SK-N-SH (cell line): ENCODE measurements around the gene NAPB. TPM values are rescaled to one million over a fixed set of nuclear protein-coding genes. Genes with fewer than 3 reads are reported as not detected.

Source experiments
- CTCF ChIA-PET: fragments of 300-600, 350-600 bp; formaldehyde crosslinking; extraction: SDS; loops from one replicate; lab custom pipeline; 2021; lab: Yijun Ruan, JAX
- POLR2A ChIA-PET: fragments of 350-600 bp; sonication (Branson Sonifier 250); formaldehyde crosslinking; extraction: SDS; loops from one replicate; lab custom pipeline; 2020; ENCODE audit warnings: antibody characterized with exemption, inconsistent platforms; lab: Yijun Ruan, JAX
- DNase-seq: peaks from one replicate; pipeline ENCODE4 v3.0.0; 2012
- H2AFZ ChIP-seq: fragments of 200-600 bp; sonication (generic); 2 replicates; pipeline ENCODE4 v1.8.1; 2016; ENCODE audit warnings: antibody characterized with exemption, mild to moderate bottlenecking, low read depth
- H3F3A ChIP-seq: fragments of 200-600 bp; sonication (generic); replicated peaks from 2 replicates; pipeline ENCODE3; 2016; ENCODE audit warnings: antibody characterized with exemption, mild to moderate bottlenecking; ENCODE audit not compliant: insufficient read depth
- H3K27ac ChIP-seq, 2 experiments: fragments of 200-500 bp in 1 of 2; fragments of 200-600 bp in 1 of 2; sonication (Bioruptor generic) in 1 of 2; sonication (generic), shearing (Covaris generic) in 1 of 2; 2 replicates each; pipeline versions ENCODE4 v1.5.1 to v1.6.1; 2014 to 2016; ENCODE audit warnings: low read depth in 2 of 2, inconsistent platforms in 1 of 2, low read length in 1 of 2, mild to moderate bottlenecking in 1 of 2, mixed read lengths in 1 of 2
- H3K27me3 ChIP-seq: fragments of 200-600 bp; sonication (generic), shearing (Covaris generic); 2 replicates; pipeline ENCODE4 v1.6.1; 2016; ENCODE audit warnings: mixed run types; ENCODE audit not compliant: insufficient read depth
- H3K36me3 ChIP-seq, 2 experiments: fragments of 200-500 bp in 1 of 2; fragments of 200-600 bp in 1 of 2; sonication (Bioruptor generic) in 1 of 2; sonication (generic) in 1 of 2; replicated peaks in 1 of 2; 2 replicates each; pipeline versions ENCODE3 to v1.5.1; 2014 to 2016; ENCODE audit warnings: low read length in 1 of 2, mild to moderate bottlenecking in 1 of 2; ENCODE audit not compliant: insufficient read depth in 2 of 2, control insufficient read depth in 1 of 2
- H3K4me1 ChIP-seq, 2 experiments: fragments of 200-500 bp in 1 of 2; fragments of 200-600 bp in 1 of 2; sonication (Bioruptor generic) in 1 of 2; sonication (generic), shearing (Covaris generic) in 1 of 2; 2 replicates each; pipeline versions ENCODE4 v1.5.1 to v1.6.1; 2014 to 2016; ENCODE audit warnings: low read depth in 1 of 2, low read length in 1 of 2, mixed run types in 1 of 2; ENCODE audit not compliant: insufficient read depth in 2 of 2, control insufficient read depth in 1 of 2
- H3K4me2 ChIP-seq: fragments of 200-600 bp; sonication (generic), shearing (Covaris generic); 2 replicates; pipeline ENCODE4 v1.6.1; 2017; ENCODE audit warnings: mixed run types
- H3K4me3 ChIP-seq, 2 experiments: fragments of 200-500 bp in 1 of 2; fragments of 200-600 bp in 1 of 2; sonication (Bioruptor generic) in 1 of 2; sonication (generic), shearing (Covaris generic) in 1 of 2; 2 replicates each; pipeline versions ENCODE4 v1.5.1 to v1.8.1; 2014 to 2016; ENCODE audit warnings: low read depth in 2 of 2, inconsistent platforms in 1 of 2, low read length in 1 of 2, mild to moderate bottlenecking in 1 of 2, mixed read lengths in 1 of 2, moderate library complexity in 1 of 2
- H3K79me2 ChIP-seq: fragments of 200-600 bp; sonication (generic); 2 replicates; pipeline ENCODE4 v1.8.1; 2017; ENCODE audit warnings: mild to moderate bottlenecking; ENCODE audit not compliant: insufficient read depth
- H3K9ac ChIP-seq: fragments of 200-600 bp; sonication (generic); 2 replicates; pipeline ENCODE4 v1.6.1; 2017; ENCODE audit warnings: mixed run types
- H3K9me2 ChIP-seq: fragments of 200-600 bp; sonication (generic); 2 replicates; pipeline ENCODE4 v1.6.1; 2017; ENCODE audit warnings: mixed run types
- H3K9me3 ChIP-seq: fragments of 200-600 bp; sonication (generic); 2 replicates; pipeline ENCODE4 v1.6.1; 2017; ENCODE audit warnings: mixed run types, mild to moderate bottlenecking, moderate library complexity
- H4K20me1 ChIP-seq: fragments of 200-600 bp; sonication (generic); 2 replicates; pipeline ENCODE4 v1.6.1; 2017; ENCODE audit warnings: mild to moderate bottlenecking, mixed run types; ENCODE audit not compliant: insufficient read depth
- CHD2 ChIP-seq: fragments of 150-350 bp; IDR thresholded peaks from 2 replicates; pipeline ENCODE4 v1.6.1; 2018; ENCODE audit warnings: low read length; ENCODE audit not compliant: partially characterized antibody
- ELF1 ChIP-seq: IDR thresholded peaks from 2 replicates; pipeline ENCODE4 v1.4.0; 2012
- FOXJ3 ChIP-seq: sonication (generic); formaldehyde crosslinking; IDR thresholded peaks from 2 replicates; pipeline ENCODE4 v1.5.1; 2020; ENCODE audit warnings: mild to moderate bottlenecking, missing genetic modification reagents
- GABPA ChIP-seq: IDR thresholded peaks from 2 replicates; pipeline ENCODE4 v1.4.0; 2012; ENCODE audit warnings: low read depth, mild to moderate bottlenecking
- GATA2 ChIP-seq: sonication (generic); formaldehyde crosslinking; IDR thresholded peaks from 2 replicates; pipeline ENCODE4 v1.5.0; 2020; ENCODE audit warnings: mild to moderate bottlenecking, missing genetic modification reagents
- JUND ChIP-seq: IDR thresholded peaks from 2 replicates; pipeline ENCODE4 v1.4.0; 2012
- NRF1 ChIP-seq: IDR thresholded peaks from 2 replicates; pipeline ENCODE4 v1.6.1; 2012; ENCODE audit warnings: low read depth, mild to moderate bottlenecking, low read length
- PBX3 ChIP-seq: IDR thresholded peaks from 2 replicates; pipeline ENCODE4; 2012
- RAD21 ChIP-seq: IDR thresholded peaks from 2 replicates; pipeline ENCODE4 v1.6.1; 2012; ENCODE audit warnings: mild to moderate bottlenecking, low read length
- RCOR1 ChIP-seq: fragments of 150-350 bp; IDR thresholded peaks from 2 replicates; pipeline ENCODE4 v1.6.1; 2017; ENCODE audit warnings: antibody characterized with exemption, low read length
- RXRA ChIP-seq: IDR thresholded peaks from 2 replicates; pipeline ENCODE4 v1.4.0; 2012; ENCODE audit warnings: low read depth, mild to moderate bottlenecking, borderline replicate concordance
- TEAD4 ChIP-seq: IDR thresholded peaks from 2 replicates; pipeline ENCODE4 v1.4.0; 2012; ENCODE audit warnings: mild to moderate bottlenecking, borderline replicate concordance; ENCODE audit not compliant: insufficient read depth
- WGBS: methylation state at CpG from one replicate; pipeline ENCODE4 v1.1.6; 2017; ENCODE audit warnings: low lambda C conversion rate; 5-methylcytosine and 5-hydroxymethylcytosine counted together
- polyA plus RNA-seq, 3 experiments: library from polyadenylated mRNA; depleted of rRNA; stranded (reverse); fragments of >200 nt; gene quantifications; 2 replicates each; pipeline ENCODE4 v1.2.3, GENCODE V29; 2012

NAPB gene
- polyA plus RNA-seq, 1 of the 3 experiments (the other 2 are of a cell fraction), result 3.0 TPM

DNA sequence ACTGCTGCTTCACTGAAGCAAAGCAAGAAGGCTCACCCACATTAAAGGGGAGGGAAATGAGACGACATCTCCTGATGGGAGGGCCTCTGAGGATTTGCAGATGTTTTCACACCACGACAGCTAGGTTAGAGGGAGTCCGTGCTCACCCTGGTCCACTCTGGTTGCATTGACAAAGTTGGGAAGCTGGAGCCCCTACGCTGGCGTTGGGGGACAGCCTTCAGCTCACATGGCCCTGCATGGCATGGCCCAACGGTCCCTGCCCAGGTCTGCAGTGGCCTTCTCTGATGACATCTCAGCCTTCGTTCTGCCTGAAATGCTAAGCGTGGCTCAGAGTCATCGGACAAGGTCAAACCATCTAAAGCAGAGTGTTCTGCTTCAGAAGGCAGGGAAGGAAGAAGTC lies 3.8 kb upstream of the NAPB start:
- Histone ChIP-seq H3K36me3 (no peaks in the 10 kb centered on the region), H2AFZ (no peak overlapping the region), H4K20me1 (no peaks in the 10 kb centered on the region), H3K27ac (no peak overlapping the region), H3K9me2 (no peaks in the 10 kb centered on the region), H3K4me3 (no peak overlapping the region), H3K4me1 (peaks cover 0 to 3% of the 10 kb centered on the region in 2 experiments; a peak in 2 of 4 replicates), H3K27me3 (no peaks in the 10 kb centered on the region), H3K79me2 (peaks cover 10% of the 10 kb centered on the region; the same call in 1 of the 2 replicates), H3F3A (peaks cover under 1% of the 10 kb centered on the region), H3K9me3 (no peaks in the 10 kb centered on the region), H3K9ac (no peak overlapping the region), H3K4me2 (no peak overlapping the region)
- POLR2A ChIA-PET, result no interaction called here
- CTCF ChIA-PET, result no interaction called here
- no peak for DNase-seq
- WGBS, result 59% methylated on average over 6 of the region's 9 CpGs
- TF ChIP-seq FOXJ3 (CRISPR knock-in tag) (no peak), GATA2 (no peak), CHD2 (no peak), JUND (no peak), RXRA (no peak), ELF1 (no peak), RCOR1 (no peak), TEAD4 (no peak), NRF1 (no peak), RAD21 (no peak)

GRCh38 chr20:23419995-23420901 lies 1.0 kb downstream of the NAPB start:
- 11% methylated on average over 10 of the region's 58 CpGs for WGBS

More at GRCh38 chr20:23419995-23420901, 1.0 kb downstream of the NAPB start:
- ChIA-PET POLR2A (interaction anchor here (3.2 kb wide), 1 partner anchor 70 kb away, joined by 11 read pairs; the partner anchor contains the start of gene NXT1), CTCF (interaction anchor here (1.1 to 1.8 kb wide), 7 partner anchors 14 to 80 kb away, joined by 3 to 6 read pairs (median 3); partner anchors contain the start of genes GZF1 and NXT1)
- H3K27me3 ChIP-seq, result no peaks in the 10 kb centered on the region
- H4K20me1 ChIP-seq, result no peaks in the 10 kb centered on the region
- peak overlapping the region; percentile 90 for H3K4me2 ChIP-seq
- peak overlapping the region; percentile 65 to 80; a peak in 3 of 4 replicates for H3K27ac ChIP-seq
- TF ChIP-seq JUND (0 out of 2 replicates have a peak, but pooled peaks have one; percentile 12), RXRA (no peak), TEAD4 (no peak), PBX3 (peak; percentile 15; the same call in 1 of the 2 replicates), GABPA (no peak)
- peak overlapping the region; percentile 85; the same call in 1 of the 2 replicates for H2AFZ ChIP-seq
- H3K9me2 ChIP-seq, result no peaks in the 10 kb centered on the region
- no peaks in the 10 kb centered on the region for H3K9me3 ChIP-seq
- DNase-seq, result peak; percentile 60
- peaks cover 7% of the 10 kb centered on the region for H3F3A ChIP-seq
- H3K79me2 ChIP-seq, result peaks cover 59% of the 10 kb centered on the region
- peaks cover 0 to 4% of the 10 kb centered on the region in 2 experiments for H3K36me3 ChIP-seq
- peaks cover 3 to 5% of the 10 kb centered on the region in 2 experiments; a peak in 3 of 4 replicates for H3K4me1 ChIP-seq
- peak overlapping the region; percentile 77 to 95 for H3K4me3 ChIP-seq
- H3K9ac ChIP-seq, result peak overlapping the region; percentile 77
